HEK293T (cell line): Measurements from ENCODE around the gene TAX1BP3.

Experiments used
- CTBP1 ChIP-seq: fragments of 450-650 bp; IDR thresholded peaks from 2 replicates; pipeline ENCODE4 v1.6.1; 2016; ENCODE audit warnings: borderline replicate concordance
- FOXK2 ChIP-seq: fragments of 450-650 bp; IDR thresholded peaks from 2 replicates; pipeline ENCODE4 v1.6.1; 2016; ENCODE audit warnings: mild to moderate bottlenecking
- SUZ12 ChIP-seq: fragments of 450-650 bp; IDR thresholded peaks from 2 replicates; pipeline ENCODE4 v1.6.1; 2016; ENCODE audit warnings: mild to moderate bottlenecking
- ZNF384 ChIP-seq: fragments of 450-650 bp; IDR thresholded peaks from 2 replicates; pipeline ENCODE4 v1.6.1; 2016

GRCh38 chr17:3641014-3641413 is 27.4 kb downstream of the TAX1BP3 start:
- TF ChIP-seq CTBP1, result no peak
- no peak for TF ChIP-seq SUZ12
- TF ChIP-seq ZNF384, result no peak
- no peak for TF ChIP-seq FOXK2
